ENCODE measurements around the gene SMIM38. TPM values are rescaled to one million over a fixed set of nuclear protein-coding genes. Genes with fewer than 3 reads are reported as not detected.

Gene SMIM38
- polyA plus RNA-seq, 5 donors = 0.21 to 1.1 (median 0.75) TPM

DNA sequence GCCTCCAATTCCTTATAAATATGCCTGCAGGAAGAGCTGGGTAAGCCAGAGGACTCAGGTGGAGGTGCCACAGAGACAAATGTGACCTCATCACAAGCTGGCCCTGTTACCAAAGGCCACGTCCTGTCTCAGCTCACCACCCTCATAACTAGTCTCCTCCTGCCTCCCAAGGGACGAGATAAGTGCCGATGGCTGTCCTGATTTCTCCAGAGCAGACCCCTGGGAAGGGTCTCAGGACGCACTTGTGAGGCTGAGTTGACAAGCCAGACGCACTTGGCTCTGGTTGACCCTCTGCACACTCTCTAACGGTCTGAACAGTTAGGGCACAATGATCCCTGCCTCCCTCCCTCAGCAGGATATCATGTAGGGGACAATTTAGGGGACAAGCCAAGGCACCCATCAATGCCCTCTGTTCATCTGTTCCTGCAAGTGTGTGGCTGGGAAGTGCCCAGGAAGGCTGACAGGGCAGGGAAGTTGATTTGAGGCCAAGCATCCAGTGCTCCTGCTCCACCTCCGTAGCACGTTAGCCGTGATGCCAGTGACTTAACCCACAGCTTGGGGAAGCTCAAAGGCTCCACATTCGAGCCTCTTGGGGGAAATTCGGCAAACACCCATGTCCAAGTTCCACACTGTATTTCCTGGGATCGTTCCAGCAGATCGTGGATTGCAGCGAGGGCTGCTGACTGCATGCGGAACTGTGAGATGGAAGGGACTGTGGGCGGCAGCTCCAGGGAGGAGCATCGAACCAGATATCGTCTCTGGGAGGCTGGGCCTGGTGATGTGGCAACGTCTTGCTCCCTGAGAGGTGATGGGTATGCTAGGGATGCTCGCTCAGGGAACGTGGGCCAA is 2.8 kb downstream of the SMIM38 start:
- no peak for DNase-seq

GRCh38 chr11:69159150-69159852 is 3.6 kb downstream of the SMIM38 start:
- no peak for DNase-seq

GRCh38 chr11:69160296-69161116 is 4.8 kb downstream of the SMIM38 start:
- no peak for DNase-seq

GRCh38 chr11:69161117-69161407 is 5.3 kb downstream of the SMIM38 start:
- no peak for DNase-seq

GRCh38 chr11:69162505-69162904 is 6.8 kb downstream of the SMIM38 start:
- DNase-seq = no peak

GRCh38 chr11:69163842-69164241 is 8.1 kb downstream of the SMIM38 start:
- no peak for DNase-seq

- no peak for DNase-seq
Measured at GRCh38 chr11:69164824-69165223, 9.1 kb downstream of the SMIM38 start.

DNA sequence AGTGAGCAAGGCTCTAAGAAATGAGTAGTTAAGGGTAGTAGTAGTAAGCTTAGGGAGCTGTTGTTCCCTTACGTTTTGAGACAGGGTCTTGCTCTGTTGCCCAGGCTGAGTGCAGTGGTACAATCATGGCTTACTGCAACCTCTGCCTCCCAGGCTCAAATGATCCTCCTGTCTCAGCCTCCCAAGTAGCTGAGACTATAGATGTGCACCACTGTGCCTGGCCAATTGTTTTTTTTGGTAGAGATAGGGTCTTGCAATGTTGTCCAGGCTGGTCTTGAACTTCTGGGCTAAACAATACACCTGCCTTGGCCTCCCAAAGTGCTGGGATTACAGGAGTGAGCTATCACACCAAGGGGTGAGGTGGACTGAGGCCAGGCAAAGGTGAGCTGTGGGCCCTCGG is 10.0 kb downstream of the SMIM38 start:
- DNase-seq = no peak

DNA sequence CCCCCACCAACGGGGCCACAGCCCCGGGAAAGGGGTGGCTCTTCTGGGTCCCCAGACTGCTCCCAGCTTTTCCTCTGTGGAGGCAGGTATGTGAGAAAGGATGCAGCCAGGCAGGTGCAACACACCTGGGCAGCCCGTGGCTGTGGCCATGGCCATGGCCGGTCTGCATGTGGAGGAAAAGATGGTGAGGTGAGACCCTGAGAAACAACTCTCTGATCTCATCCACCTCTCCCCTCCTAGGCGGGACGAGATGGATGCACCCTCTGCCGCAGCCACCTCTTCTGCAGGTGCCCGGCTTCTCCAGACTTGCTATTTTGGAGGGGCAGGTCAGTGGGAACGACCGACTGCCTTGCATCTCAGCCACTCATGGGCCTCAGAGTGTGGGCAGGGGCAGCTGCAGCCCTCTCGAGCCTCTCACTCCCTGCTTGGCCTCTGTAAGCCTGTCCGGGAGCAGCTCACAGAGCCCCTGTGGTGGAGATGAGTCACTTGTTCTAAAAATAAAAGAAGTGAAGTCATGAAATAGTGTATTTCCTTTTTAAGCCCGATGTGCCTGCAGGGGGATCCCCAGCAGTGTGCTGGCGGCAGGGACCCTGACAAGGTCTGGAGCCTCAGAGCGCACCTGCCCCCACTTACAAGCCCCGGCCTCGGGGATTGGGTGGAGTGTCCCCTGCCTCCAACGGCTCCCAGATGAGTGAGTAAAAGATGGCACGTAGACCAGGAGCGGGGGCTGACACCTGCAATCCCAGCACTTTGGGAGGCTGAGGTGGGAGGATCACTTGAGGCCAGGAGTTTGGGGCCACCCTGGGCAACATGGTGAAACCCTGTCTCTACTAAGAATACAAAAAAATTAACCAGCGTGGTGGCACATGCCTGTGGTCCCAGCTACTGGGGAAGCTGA is 10.7 kb downstream of the SMIM38 start:
- DNase-seq = no peak

DNA sequence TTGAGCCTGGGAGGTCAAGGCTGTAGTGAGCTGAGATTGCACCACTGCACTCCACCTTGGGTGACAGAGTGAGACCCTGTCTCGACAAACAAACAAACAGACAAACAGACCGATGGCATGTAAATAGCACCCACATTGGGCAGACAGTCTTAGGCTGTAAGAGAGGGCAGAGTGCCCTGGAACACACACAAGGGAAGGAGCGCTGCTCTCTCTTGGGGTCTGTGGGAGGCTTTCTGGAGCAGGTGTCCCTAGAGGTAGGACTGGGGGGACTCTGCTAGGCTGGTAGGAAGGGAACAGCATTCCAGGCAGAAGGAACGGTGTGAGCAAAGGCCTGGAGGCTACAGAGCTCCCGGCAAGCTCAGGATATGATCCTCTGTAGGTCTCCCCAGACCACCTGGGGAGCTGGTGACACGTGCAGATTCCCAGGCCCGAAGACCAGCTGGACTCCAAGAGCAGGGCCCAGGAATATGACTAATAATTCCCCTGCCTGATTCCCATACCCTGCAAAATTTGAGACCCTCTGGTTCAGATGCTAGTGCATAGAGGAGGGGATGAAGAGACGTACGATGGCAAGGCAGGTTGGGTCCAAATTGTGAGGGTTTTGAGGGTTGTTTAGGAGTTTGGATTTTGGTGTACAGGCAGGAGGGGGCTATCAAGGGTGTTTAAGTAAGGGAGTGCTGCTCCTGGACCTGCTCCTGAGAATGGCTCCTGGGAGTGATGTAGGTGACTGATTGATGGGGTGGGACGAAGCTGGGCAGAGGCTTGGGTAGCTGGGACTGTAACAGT is 11.6 kb downstream of the SMIM38 start:
- no peak for DNase-seq

- DNase-seq = no peak
Measured at GRCh38 chr11:69167916-69168691, 12.4 kb downstream of the SMIM38 start.

DNA sequence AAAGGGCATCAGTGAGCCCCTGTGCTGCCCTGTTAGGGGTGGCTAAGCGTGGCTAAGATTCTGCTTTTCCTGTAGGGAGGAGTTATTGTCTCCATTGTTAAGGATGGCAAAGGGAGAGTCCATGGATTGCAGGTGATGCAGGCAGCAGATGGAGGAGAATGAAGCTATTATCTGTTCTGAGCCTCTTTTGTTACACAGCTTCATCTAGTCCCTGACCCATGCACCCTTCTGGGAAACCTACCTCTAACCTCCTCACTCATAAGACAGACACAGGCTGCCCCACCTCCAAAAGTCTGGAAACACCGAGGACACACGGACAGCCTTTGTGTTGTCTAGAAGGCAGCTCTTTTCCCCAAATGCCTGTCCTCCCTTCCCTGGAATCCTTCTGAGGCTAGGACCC is 13.7 kb downstream of the SMIM38 start:
- no peak for DNase-seq

- DNase-seq = no peak
Measured at GRCh38 chr11:69170704-69171103, 15.0 kb downstream of the SMIM38 start.

DNA sequence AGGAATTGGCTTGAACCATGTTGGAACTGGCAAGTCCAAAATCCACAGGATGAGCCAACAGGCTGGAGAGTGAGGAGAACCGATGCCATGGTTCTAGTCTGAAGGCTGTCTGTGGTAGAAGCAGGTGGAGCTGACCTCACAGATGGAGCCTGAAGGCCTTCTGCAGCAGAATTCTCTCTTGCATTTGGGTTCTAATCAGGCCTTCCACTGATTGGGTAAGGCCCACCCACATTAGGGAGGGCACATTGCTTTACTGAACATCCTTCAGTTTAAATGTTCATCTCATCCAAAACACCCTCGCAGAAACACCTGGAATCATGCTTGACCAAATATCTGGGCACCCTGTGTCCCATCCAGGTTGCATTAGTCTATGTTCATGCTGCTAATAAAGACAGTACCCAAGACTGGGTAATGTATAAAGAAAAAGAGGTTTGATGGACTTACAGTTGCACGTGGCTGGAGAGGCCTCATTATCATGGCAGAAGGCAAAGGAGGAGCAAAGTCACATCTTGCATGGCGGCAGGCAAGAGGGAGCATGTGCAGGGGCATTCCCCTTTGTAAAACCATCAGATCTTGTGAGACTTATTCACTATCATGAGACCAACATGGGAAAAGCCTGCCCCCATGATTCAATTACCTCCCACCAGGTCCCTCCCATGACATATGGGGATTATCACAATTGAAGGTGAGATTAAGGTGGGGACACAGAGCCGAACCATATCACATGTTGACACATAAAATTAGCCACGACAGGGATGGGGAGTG is 15.9 kb downstream of the SMIM38 start:
- no peak for DNase-seq

GRCh38 chr11:69172674-69173073 is 16.9 kb downstream of the SMIM38 start:
- DNase-seq = no peak

DNA sequence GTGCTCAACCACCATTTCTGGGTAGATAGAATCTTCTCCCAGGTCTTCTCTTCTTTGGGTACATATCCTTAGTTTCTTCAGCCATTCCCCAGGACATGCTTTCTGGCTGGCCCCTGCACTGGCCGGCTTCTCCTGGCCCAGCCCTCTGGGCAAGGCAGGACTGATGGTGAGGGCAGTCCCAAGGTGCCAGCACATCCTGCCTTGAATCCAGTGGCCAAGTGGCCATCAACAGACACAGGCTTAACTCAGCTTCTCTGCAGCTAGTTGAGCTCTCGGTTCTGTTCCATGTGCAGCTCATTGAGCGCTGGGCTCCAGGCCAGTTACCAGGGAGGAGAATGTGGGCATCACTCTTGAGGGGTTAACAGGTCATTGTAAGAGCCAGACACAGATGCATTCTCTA is 17.6 kb downstream of the SMIM38 start:
- no peak for DNase-seq

GRCh38 chr11:69173925-69174581 is 18.3 kb downstream of the SMIM38 start:
- peak; percentile 56 to 62 for DNase-seq

DNA sequence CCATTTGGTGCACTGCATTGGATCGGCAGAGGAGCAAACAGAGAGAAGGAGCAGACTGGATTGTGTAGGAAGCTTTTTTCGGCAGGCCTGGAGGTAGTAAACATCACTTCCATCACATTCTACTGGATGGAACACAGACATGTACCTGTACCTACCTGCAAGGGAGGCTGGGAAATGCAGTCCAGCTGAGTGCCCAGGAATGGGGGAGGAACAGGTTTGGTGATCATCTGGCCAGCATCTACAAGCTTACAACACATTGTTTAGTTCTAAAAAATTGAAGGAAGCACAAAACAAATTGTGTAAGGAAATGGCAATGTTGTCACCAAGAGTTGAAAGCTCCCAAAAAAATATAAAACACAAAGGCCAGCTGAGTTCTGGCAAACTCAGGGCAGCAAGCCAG is 19.1 kb downstream of the SMIM38 start:
- no peak for DNase-seq
